Right ventricle myocardium superior (tissue), 1 donor: ENCODE results near the gene EFCAB12. TPM values are rescaled to one million over a fixed set of nuclear protein-coding genes. Genes with fewer than 3 reads are reported as not detected.

Source experiments
- ATAC-seq: fragments of 200-7000 bp; cut with Tn5 transposase; one replicate; pipeline ENCODE4 v1.9.1; 2020; ENCODE audit warnings: mild to moderate bottlenecking; ENCODE audit not compliant: poor library complexity
- DNase-seq: peaks from one replicate; pipeline ENCODE4 v3.0.0-alpha.2; 2020
- intact Hi-C: fragments of 100-400 bp; cut with DNase I; formaldehyde crosslinking; loops from one replicate; pipeline ENCODE4 v1.11.2; 2022
- total RNA-seq: library from RNA; stranded (reverse); fragmentation: NEBNext Ultra II Directional; extraction: Animal tissue kit (Norgen Biotek cat#: 25700); gene quantifications from one replicate; pipeline ENCODE4 v1.2.1, GENCODE V29; 2021
- donor health status: DM: no; HTN: yes; CAD: no; lungs with severe emphysema.

The EFCAB12 gene
- total RNA-seq, 1 donor from 2014 or later, result not detected

DNA sequence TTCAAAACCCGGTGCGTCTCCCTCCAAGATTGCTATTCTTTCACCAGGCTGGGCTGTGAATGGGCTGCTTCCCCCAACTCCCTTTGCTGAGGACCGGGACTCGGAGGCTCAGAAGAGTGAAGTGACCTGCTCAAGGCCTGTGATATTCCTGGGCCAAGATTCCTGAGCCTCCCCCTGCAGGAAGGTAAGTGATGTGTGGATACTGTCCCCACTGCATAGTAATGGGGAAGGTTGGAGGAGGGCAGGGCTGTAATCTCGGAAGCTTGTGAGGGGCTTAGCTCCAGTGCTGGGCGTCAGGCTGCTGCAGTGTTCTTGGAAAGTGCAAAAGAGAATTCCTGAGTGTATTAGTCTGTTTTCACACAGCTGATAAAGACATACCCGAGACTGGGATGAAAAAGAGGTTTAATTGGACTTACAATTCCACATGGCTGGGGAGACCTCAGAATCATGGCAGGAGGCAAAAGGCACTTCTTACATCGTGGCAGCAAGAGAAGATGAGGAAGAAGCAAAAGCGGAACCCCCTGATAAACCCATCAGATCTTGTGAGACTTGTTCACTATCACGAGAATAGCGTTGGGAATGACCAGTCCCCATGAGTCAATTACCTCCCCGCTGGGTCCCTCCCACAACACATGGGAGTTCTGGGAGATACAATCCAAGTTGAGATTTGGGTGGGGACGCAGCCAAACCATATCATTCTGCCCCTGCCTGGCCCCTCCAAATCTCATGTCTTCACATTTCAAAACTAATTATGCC, 67.6 kb downstream of the EFCAB12 start:
- intact Hi-C loops, result no loop called here
- ATAC-seq, result no peak
- no peak for DNase-seq

DNA sequence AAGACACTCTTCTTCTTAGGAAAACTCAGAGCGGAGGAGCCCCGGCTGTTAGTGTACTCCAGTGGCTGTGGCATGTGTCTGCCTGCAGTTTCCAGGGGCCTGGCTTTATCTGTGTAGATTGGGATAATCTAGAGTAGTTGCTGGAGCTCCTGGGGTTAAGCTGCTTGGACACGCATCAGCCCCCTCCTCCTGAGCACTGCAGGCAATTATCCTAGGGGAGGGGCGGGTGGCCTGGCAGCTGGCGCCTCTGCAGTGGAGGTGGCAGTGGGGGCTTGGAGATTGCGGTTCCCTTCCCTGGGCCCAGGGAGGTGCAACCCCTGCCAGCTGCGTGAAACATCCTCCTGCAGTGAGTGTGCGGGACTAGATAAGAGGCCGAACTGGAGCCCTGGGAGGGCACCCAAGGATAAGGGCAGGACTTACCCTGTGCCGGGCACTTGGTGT, 68.2 kb downstream of the EFCAB12 start:
- ATAC-seq (no peak), DNase-seq (no peak)
- intact Hi-C loops, result no loop called here

DNA sequence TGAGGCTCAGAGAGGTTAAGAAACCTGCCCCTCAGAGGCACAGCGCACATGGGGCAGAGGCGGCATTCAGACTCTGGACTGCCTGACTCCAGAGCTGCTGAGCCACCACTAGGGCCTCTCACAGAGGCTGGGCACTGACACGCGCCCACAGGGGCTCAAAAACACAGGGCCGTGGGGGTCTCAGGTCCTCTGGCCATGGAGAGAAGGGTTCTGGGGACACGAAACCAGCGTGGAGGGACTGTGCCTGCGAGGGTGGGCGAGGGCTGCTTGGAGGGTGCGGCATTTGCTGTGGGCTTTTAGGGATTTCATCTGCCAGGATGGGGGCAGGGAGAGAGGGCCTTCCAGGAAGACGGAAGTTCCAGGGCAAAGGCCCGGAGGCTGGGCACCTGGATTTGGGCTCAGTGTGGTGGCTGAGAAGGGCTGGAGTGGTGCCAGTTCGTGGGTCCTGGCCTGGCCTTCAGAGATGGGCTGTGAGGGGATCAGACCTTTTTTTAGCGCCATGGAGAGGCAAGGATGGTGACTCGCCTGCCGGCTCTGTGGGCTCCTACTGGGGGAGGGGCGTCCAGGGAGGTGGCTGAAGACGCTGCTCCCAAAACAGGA, 69.6 kb downstream of the EFCAB12 start:
- intact Hi-C loops, result no loop called here
- DNase-seq, result no peak
- ATAC-seq, result peak; percentile 38

DNA sequence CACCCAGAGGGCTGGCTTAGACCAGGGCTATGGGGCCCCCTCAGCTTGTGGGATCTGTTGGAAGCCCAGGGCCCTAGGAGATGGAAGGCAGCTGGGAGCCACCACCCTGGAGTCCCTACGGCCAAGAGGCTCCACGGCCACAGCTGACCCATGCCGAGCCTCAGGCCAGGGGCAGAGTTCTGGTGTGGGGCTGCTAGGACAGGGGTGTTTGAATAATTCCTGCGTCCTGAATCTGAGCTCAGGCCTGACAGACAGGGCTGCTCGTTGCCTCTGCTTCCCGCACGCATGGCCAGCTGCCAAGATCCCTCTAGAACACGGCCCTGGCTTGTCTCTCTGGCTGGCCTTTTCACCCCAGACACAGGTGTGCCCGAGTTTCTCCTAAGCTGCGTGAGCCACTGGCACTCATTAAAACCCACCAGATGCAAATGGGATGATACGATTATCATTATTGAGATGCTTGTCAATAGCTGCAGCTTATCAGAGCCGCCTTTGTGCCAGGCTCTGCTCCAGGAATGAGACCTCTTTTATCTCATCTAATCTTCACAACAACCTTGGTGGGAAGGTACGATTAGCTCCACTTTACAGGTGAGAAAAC, 70.2 kb downstream of the EFCAB12 start:
- intact Hi-C loops, result no loop called here
- no peak for DNase-seq

GRCh38 chr3:129357616-129358015, 70.8 kb downstream of the EFCAB12 start:
- DNase-seq, result no peak
- intact Hi-C loops, result no loop called here
- no peak for ATAC-seq

More for the DNA sequence above, 70.2 kb downstream of the EFCAB12 start:
- peak; percentile 52 for ATAC-seq

DNA sequence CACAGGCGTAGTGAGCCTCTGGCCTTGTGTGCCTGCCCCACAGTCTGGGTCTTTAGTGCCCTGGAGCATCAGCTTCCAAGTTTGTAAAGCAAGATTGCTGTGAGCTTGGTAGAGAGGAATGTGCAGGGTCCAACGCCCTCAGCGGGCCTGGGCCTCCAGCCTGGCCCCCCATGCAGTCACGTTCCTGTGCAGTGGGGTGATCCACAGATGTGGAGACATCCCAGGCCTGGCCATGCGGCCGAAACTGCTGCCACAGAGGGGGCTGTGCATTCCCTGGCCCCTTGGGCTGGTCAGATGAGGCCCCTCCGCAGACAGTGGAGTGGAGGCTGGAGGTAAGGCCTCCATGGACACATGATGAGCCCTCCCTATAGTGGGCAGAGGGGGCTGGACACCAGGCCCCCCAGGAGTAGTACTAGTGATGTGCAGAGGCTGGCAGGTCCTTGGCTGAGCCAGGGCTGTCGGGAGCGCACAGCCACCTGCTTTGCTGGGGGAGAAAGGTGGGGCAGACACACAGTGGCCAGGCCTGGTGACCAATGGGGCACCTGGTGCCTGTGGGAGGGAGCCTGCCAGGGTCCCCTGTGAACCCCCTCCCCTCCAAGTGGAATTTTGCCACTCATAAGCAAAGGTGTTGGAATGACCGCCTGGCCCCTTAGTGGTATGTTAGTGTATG, 71.5 kb downstream of the EFCAB12 start:
- DNase-seq (no peak), ATAC-seq (no peak)
- intact Hi-C loops, result no loop called here

- ATAC-seq, result no peak
- no peak for DNase-seq
- intact Hi-C loops, result no loop called here
These were observed 74.9 kb downstream of the EFCAB12 start for GRCh38 chr3:129353589-129353941.

GRCh38 chr3:129352650-129353588, 75.5 kb downstream of the EFCAB12 start:
- intact Hi-C loops, result no loop called here
- DNase-seq (no peak), ATAC-seq (peak; percentile 36)

GRCh38 chr3:129352045-129352444, 76.4 kb downstream of the EFCAB12 start:
- intact Hi-C loops, result no loop called here
- no peak for ATAC-seq

More at GRCh38 chr3:129352045-129352444, 76.4 kb downstream of the EFCAB12 start:
- no peak for DNase-seq

Other genes starting within 250 kb of the EFCAB12 start
- 476 TPM for gene CNBP, start 244.7 kb downstream of the EFCAB12 start, total RNA-seq
- gene COPG1, start 179.0 kb downstream of the EFCAB12 start, total RNA-seq, result 80.6 TPM
- gene HMCES, start 149.8 kb downstream of the EFCAB12 start, total RNA-seq, result 42.7 TPM
- gene MBD4, start 11.3 kb upstream of the EFCAB12 start, total RNA-seq, result 18.7 TPM
- gene IFT122, start 11.6 kb upstream of the EFCAB12 start, total RNA-seq, result 19.3 TPM
- gene RHO, start 100.0 kb upstream of the EFCAB12 start, total RNA-seq, result not detected
- not detected for gene H1-8, start 114.5 kb upstream of the EFCAB12 start, total RNA-seq
- 53.1 TPM for gene PLXND1, start 178.0 kb upstream of the EFCAB12 start, total RNA-seq